Liver (tissue), 3 donors: ENCODE data around the gene ZCCHC14.

Source experiments
- NR2F2 ChIP-seq: IDR thresholded peaks from 2 replicates; pipeline ENCODE4 v1.6.1; 2016; ENCODE audit warnings: antibody characterized with exemption
- TAF1 ChIP-seq: conservative IDR thresholded peaks from 2 replicates; pipeline ENCODE4 v1.6.1; 2016; ENCODE audit warnings: antibody characterized with exemption, mild to moderate bottlenecking
- TF ChIP-seq, protein P1 (sequence below): IDR thresholded peaks from 2 replicates; pipeline ENCODE4 v1.6.1; 2016; ENCODE audit warnings: antibody characterized with exemption
- TF ChIP-seq, protein P2 (sequence below): fragments of 150-350 bp; IDR thresholded peaks from 2 replicates; pipeline ENCODE4 v1.5.1; 2017; ENCODE audit warnings: improper control_type of control experiment, low read depth, low read length; ENCODE audit not compliant: missing input control
- donor health status: healthy.
- donor health status: healthy.

DNA sequence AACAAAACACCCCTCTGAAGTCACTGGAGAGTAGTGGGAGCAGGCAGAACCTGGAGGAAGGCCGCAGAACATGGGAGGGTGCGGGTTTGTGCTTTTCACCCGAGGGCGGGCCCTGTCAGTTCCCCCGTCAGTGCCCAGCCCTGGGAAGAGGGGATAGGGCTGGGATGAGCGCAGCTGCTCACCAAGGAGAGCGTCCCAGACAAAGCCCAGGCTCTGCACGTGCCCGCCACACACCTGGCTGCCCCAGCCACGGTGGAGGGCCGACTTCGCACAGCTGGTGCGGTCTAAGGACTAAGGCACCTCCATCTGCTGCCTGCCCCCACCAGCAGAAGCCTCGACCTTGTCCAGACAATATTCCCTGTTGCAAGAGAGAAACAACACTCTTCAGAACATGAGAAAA, 39.5 kb downstream of the ZCCHC14 start:
- TF ChIP-seq NR2F2 (no peak), TAF1 (no peak)
- TF ChIP-seq, protein P1, sequence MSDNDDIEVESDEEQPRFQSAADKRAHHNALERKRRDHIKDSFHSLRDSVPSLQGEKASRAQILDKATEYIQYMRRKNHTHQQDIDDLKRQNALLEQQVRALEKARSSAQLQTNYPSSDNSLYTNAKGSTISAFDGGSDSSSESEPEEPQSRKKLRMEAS = no peak
- TF ChIP-seq, protein P2, sequence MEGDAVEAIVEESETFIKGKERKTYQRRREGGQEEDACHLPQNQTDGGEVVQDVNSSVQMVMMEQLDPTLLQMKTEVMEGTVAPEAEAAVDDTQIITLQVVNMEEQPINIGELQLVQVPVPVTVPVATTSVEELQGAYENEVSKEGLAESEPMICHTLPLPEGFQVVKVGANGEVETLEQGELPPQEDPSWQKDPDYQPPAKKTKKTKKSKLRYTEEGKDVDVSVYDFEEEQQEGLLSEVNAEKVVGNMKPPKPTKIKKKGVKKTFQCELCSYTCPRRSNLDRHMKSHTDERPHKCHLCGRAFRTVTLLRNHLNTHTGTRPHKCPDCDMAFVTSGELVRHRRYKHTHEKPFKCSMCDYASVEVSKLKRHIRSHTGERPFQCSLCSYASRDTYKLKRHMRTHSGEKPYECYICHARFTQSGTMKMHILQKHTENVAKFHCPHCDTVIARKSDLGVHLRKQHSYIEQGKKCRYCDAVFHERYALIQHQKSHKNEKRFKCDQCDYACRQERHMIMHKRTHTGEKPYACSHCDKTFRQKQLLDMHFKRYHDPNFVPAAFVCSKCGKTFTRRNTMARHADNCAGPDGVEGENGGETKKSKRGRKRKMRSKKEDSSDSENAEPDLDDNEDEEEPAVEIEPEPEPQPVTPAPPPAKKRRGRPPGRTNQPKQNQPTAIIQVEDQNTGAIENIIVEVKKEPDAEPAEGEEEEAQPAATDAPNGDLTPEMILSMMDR = no peak
